HG02943 (cell line): ENCODE results near the gene TOP1.
"Not testable (repeated sequence)": the region's sequence is repeated elsewhere in the genome, so short reads cannot be mapped to it uniquely, and the experiment has no call there.

Source experiments
- ATAC-seq: cut with Tn5 transposase; IDR thresholded peaks from one replicate; pipeline ENCODE4 v1.9.1; 2021; ENCODE audit warnings: mild to moderate bottlenecking, low read depth, moderate library complexity; ENCODE audit not compliant: unreplicated experiment

The TOP1 gene

GRCh38 chr20:41086402-41087324, 58.0 kb downstream of the TOP1 start:
- no peak for ATAC-seq

DNA sequence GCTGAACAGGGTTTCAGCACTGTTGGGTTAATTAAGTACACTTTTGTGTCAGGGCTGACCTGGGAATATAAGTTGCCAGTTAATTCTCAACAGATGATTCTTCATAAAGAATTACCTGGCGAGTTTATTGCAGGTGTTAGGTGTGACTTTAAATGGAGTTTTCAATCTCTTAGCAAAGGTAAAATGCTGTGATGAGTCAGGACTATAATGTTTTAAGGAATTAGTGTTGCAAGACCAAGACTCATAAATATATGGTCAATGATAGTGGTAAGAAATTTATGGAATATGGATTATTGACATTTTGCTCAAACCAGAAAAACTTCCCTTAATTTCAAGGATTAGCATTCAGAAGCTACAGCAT, 58.7 kb downstream of the TOP1 start:
- ATAC-seq, result no peak

DNA sequence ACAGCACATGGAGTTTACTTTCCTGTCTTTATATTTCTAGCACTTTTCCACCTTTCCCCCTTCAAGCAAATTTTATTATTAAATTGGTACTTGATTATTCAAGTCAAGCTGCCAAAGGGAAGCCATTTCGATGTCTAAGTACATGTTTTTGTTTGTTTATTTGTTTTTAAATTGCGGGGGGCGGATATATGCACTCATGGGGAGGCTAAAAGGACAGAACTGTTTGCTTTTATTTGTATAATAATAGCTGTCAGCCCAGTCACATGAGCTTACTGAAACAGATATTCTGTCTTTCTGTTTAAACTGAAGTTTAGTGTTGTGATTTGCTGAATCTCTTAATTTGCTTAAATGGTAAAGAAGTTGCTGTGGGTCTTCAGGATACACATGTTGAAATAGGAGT, 59.2 kb downstream of the TOP1 start:
- ATAC-seq, result no peak

GRCh38 chr20:41089555-41089954, 60.9 kb downstream of the TOP1 start:
- ATAC-seq, result no peak

- ATAC-seq, result no peak
Measured at GRCh38 chr20:41091927-41092326, 63.3 kb downstream of the TOP1 start.

DNA sequence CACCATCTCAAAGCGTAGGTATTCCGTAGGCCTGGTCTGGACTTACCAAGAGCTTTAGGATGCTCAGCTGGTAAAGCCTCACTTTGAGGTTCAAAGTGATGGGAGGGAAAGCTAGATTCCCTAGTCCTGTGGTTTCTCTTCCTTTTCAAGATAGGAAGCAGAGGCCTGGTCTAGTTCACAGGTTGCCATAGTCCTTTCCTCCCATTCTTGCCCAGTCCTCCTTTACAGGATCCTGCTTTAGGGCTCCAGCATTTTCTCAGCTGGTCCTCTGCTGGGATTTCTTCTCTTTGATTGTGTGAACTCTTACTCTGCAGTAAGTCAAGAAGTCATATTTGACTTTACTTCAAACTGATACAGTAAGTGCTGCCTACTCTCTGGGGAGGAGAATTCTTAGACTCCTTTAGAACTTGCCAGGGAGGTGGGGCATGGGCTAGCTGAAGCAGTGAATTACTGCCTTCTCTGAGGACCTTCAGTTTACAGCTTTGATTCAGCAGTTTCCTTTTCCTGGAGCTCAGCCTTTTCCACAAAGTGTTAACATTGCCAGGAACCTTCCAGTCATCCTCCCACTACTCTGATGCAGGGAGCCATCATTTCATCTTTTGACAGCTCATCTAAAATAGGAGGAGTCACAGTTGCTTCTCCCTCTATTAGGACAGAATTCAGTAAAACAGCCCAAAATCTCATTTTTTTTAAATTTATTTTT, 65.9 kb downstream of the TOP1 start:
- ATAC-seq, result no peak

DNA sequence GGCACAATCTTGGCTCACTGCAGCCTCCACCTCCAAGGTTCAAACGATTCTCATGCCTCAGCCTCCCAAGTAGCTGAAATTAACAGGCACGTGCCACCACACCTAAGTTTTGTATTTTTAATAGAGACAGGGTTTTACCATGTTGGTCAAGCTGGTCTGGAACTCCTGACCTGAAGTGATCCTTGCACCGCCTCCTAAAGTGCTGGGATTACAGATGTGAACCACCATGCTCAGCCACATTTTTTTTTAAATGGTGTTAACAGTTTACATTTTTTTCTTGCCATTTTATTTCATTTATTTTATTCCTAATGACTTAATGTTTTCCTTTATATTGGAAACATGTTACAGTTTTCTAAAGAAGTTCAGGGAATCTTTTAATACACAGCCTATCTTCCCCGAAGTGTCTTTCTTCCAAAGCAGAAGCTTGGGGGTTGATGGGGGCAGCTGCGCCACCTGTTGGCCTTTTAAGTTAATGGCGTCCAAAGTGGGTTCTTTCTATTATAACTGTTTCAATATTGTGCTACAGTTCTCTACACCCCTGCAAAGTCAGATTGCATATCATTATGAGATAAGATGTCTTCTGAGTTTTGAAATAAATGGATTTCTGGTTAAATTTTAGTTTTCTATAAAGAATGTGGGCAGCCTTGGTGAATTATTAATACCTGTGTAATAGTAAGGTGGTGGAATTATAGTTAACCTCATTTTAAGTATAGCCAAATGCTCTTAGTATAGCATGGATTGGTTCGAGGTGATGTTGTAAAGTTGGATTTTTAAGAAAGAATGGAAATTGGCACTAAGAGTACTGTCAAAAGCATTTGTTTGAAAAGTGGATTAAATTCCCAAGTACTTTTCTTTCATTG, 66.7 kb downstream of the TOP1 start:
- no peak for ATAC-seq

- no peak for ATAC-seq
Measured at GRCh38 chr20:41098703-41099250, 70.2 kb downstream of the TOP1 start.

- ATAC-seq, result no peak
Measured at GRCh38 chr20:41100001-41100480, 71.4 kb downstream of the TOP1 start.

DNA sequence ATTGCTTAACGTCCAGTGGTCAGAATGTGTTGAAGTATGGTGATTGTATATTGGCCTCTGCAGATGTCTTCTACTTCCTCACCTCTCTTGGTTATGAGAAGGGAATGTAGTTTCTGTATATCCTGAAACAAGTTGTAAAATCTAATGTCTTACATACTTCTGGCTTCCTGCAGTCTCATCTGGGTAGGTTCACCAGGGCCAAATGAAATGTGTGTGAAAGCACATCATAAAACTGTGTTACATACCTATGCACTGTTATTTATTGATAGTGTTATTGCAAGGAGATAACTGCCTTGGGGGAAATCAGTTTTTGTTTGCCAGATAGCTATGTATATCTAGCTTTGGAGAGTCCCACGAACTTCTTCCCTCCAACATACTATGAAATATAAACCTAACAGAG, 73.0 kb downstream of the TOP1 start:
- no peak for ATAC-seq

GRCh38 chr20:41108531-41108930, 79.9 kb downstream of the TOP1 start:
- ATAC-seq, result no peak

GRCh38 chr20:41110012-41110411, 81.4 kb downstream of the TOP1 start:
- ATAC-seq, result no peak

DNA sequence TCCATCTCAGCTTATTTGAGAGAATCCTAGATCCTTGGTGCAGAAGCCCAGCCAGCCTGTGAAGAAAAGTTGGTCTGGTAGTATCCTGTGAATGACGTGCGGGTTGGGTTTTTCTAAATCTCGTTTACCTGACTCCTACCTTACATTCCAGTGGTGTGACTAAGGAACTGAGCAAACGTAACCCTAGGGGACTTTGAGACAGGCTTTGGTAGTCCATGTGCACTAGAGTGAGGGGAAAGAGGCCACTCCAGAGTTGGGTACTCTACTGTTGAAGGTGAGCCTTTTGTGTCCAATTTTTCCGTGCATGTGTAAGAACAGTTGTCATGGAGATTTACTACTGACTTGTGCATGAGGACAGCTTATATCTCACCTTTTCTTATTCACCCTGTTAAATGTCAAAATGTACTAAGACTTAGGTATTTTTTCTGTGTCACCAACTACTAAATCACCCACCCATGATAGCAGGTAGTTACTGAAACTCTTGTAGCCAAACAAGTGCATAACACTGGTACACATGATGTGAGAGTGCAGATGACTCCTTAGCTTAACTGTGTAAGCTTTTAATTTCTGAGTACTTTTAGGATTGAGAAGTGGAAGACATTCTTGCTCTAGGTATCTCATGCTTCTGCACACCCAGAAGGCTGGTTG, 82.4 kb downstream of the TOP1 start:
- ATAC-seq, result no peak

DNA sequence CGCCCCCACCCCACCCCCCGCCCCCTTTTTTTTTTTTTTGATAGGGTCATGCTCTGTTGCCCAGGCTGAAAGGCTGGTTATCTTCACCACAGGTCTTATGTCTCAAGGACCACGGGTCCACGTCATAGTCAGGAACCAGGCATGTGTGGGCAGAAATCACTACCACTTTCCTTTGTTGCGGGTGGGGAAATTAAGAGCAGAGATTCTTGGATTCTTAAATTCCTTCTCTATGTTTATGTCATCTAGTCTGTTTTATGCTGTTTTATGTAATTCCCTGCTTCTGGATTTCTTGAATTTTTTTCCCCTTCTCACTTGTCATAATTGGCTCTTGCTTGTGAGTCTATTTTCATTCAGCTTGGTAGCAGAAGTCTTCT, 82.9 kb downstream of the TOP1 start:
- no peak for ATAC-seq

DNA sequence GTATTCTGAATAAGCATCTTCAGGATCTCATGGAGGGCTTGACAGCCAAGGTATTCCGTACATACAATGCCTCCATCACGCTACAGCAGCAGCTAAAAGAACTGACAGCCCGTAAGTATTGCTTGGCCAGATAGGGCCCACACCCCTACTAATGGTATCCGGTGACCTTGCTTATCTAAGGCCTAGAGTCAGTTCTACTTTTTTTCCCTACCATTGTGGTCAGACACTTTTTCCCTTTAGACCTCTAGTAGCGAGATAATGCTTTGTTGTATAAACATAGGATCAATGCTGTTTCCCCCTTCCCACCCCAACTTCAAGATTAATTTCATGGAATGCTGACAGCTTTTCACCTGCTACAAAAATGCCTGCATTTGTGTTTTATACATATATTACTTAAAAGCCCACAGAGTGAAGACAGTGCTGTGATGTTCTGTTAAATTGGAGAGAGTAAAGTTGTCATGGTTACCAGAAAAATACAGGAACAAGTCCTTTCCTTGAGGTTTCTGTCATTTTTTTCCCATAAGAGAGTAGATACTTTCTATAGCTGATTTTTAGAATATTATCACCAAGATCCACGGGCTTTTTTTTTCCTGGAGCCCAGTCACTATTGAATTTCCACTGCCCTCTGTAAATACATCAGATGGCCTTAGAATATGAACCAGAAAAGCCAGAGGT, 87.8 kb downstream of the TOP1 start:
- no peak for ATAC-seq

GRCh38 chr20:41118159-41118558, 89.5 kb downstream of the TOP1 start:
- ATAC-seq, result not testable (repeated sequence)

DNA sequence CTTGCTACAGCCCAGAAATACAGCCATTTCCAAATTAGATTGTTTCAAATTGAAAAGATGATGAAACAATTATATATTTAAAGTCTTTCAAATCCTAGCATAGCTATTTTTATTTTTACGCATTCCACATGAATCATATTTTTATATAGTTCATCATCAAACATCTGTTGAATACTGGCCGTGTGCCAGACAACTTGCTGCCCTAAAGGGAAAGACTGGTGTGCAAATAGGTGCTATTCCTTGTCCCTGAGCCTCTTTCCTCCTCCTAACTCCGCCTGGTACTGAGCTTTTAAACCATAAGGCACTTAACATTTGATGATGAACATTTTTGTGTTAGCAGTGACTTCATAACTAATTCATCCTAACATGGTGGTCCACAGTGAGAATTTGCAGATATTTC, 90.0 kb downstream of the TOP1 start:
- no peak for ATAC-seq

DNA sequence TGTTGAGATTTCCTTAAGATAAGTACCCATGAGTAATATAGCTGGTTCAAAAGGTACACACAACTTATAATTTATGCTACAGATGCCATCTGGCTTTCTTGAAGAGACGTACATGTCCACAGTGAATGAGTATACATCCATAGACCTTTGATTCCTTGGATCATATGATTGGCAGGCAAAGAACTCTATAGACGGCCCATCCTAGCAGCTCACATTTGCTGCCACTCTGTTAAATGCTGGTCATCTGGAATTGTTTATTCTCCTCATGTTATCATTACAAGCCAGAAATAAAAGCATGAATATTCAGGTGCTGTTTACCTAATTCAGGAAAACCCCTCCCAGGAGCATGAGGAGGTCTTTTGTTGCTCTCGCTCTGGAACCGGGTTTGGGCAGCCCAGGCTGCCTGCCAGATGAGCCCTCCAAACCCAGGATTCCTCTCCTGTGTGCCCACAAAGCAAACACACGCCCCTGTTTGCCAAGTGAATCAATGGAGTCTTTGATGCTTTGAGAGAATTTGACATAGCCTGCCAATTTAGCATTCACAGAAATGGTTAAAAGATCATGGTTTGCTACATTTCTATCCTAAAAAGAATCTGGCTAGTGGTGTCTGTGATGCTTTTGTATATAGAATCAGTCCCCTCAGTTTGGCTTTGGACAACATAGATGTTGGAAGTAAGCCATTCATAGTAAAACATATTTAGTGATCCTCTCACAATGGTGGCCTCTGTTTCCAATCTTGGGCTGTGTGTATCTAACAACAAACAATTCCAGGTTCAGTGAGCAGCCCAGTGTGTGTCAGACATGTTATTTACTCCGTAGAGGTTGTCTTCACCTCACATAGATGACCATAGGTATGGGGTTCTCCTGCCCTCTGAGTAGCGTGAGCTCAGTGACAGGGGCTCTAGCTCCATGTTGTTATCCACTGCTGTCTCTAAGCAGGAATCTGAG, 91.3 kb downstream of the TOP1 start:
- no peak for ATAC-seq
